Activated T-cell treated with anti-CD3 and anti-CD28 coated beads for 4 hours (primary cell): ENCODE results near the gene ASTN1.
"Not testable (repeated sequence)": the region's sequence is repeated elsewhere in the genome, so short reads cannot be mapped to it uniquely, and the experiment has no call there.

Experiments
- DNase-seq: peaks from one replicate; pipeline ENCODE4 v3.0.0-alpha.2; 2020

Gene ASTN1

DNA sequence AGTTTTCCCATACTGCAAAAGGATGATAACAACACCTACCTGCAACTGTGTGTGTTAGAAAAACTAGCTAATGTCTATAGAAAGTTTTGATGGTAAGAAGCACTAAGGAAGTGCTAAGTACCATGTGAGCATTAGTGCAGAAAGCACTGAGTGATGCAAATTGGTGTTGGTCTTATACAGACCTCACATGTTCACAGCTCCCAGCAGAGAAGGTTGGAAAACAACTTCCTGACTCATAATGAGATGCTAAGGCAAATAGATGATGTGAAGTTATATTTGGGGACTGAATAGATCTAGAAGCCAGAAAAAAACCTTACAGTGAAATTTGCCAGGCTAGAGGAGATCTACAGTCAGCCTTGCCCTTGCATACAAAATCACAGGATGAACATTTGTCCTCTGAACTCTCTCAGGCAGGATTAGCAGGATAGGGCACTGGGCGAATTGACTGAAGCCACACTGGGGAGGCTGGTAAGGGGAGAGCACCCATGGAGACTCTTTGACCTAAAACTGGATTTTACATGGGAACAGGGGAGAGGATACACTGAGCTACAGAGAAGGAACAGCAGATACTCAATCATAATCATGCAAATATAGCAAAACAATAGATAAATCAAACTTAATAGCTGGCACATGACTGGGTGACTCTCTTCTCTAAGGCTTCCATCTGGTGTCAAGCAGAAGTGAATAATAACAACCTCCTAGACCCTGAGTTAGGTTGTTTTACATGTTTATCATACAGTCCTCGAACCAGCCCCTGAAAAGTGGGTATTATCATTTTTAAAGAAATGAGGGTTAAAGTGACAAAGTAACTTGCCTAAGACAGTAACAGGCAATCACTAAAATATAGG lies 61.3 kb downstream of the ASTN1 start:
- DNase-seq: no peak

DNA sequence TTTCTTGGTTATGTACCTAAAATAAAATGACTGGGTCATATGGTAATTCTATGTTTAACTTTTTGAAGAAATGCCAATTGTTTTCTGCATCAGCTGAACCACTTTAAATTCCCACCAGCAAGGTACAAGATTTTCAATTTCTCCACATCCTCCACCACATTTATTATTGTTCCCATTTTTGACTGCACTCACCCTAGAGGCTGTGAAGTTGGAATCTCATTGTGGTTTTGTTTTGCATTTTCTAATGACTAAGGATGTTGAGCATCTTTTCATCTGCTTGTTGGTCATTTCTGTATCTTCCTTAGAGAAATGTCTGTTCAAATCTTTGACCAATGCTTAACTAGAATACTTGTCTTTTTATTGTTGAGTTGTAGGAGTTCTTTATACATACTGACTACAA lies 72.5 kb downstream of the ASTN1 start:
- DNase-seq: no peak

DNA sequence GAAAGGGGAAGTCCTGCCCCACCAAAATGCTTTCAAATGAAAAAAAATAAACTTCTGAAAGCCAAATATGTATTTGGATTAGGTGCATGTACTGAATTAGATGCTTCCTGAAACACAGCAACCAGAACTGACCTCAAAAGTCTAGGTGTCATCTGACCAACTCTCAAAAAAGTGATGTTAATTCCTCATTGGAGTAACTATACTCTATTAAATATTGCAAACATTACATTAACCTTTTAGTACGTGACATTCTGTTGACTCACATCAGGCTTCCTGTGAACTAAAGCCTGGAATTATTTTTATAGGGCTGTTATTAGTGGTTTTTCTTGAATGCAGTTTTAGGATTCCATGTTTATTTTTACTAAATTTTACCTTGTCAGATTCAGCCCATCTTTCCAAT lies 73.5 kb downstream of the ASTN1 start:
- no peak for DNase-seq

DNA sequence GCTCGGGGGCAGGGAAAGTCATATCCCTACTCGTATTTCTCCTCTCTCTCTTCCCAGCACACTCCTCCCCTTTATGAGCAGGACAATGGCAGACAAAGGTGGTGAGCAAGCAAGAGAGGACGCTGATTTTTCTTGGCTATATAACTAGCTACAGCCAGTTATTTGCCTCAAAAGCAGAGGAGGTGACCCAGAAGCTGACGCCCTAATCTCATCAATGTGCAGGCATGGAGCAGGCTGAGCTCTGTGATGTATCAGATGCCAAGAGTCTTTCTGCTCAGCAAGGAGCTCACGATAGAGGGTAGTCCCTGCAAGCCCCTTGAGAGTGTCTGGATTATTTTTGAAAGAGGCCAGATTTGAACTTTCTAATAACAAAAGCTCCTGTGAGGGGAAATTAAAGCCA lies 75.5 kb downstream of the ASTN1 start:
- DNase-seq: no peak

DNA sequence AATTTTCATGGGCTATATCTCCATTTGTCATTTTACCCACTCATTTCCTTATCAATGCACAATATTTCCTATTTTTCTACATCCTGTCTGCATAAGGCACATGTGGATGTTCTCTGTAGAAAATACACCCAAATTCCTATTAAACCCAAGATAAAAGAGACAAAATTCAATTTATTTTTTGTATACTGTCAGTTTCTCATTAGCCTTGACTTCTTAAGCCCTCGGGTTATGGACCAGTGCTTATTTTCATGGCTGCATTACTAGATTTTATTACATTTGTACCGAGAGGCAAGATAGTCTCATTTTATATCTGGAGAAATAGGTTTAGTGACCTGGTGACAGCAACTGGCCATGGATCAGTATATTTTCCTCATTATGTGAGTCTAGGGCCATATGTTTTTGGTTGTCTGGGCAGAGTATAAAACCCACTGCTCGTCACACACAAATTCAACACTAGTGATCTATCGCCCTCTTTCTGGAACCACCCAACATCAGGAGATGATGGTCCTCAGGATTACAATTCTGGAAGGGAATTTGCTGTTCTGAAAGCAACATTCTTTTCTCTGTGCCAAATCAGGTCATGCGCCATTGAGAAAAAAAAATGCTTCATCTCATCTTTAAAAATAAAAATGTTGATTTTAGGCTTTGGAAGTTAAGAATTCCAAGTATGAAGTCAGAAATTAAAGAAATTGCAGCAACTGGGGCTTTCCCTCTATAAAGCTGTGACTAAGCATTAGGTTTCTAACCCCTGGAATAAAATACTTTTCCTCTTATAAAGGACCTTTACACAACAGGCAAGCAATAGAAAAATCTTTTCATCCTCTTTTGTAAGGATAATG lies 81.4 kb downstream of the ASTN1 start:
- no peak for DNase-seq

DNA sequence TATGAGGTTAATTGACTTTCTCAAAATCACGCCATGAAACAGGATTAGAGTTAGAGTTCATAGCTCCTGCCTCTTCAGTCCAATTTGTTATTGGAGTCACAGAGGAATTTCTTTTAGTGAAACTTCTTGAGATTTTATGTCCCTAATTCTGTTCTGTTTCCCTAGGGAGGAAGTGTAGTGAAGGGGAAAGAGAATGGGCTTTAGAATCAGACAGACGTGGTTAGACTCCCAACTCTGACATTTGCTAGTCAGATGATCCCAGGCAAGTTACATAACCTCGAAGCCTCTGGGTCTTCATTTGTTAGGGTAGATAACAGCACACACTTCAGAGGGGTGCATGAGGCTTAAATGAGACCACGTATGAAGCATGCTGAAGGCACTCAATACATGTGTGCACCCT lies 83.9 kb downstream of the ASTN1 start:
- no peak for DNase-seq

DNA sequence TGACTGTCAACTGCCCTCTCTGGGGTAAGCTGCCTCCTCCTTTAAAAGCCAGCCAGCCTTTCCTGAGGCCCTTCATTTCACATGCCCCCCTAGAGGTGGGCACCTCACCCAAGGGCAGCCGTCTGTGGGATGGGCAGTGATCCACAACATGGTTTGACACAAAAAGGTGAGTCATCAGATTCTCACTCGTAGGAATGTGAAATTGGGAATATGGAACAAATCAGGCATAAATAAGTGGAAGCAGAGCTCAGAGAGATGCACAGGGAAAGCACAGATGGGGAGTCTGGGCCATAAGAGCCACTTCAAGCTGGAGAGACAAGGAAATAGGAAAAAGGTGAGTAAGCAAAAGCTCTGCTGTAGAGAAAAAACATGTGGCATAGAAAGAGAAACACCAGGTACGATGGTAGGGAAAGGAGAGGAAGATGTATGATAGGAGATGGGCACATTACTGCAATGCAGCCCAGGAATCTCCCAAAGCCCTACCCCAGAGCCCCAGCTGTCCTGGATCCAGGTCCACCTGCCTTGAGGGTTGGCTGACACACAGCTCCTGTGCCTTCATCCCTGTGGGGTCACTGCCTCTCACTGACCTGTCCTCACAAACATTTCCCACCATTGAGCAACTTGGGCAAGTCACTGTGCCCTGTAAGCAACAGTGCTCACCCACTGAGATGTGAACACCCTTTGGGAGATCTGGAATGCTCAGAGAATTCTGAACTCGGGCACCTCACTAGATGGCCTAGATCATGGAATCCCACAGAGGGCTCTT lies 86.6 kb downstream of the ASTN1 start:
- DNase-seq: no peak

DNA sequence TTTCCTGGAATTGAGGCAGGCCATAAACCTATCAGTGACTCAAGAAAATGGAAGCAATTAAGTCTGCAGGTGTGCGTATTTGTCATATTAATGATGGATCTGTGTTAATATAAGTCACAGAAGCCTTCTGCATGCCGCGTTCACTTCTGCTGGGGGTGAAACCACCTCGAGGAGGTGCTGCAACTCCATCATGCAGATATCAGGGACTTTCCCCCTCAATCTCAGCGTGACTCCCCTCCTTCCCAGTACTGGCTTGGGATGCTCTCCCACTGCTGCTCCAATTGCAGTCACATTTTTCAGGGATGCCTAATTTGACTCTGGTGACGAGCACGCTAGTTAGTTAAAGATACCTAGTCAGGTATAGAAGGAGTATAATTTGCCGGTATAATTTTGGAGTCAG lies 87.5 kb downstream of the ASTN1 start:
- DNase-seq: no peak

DNA sequence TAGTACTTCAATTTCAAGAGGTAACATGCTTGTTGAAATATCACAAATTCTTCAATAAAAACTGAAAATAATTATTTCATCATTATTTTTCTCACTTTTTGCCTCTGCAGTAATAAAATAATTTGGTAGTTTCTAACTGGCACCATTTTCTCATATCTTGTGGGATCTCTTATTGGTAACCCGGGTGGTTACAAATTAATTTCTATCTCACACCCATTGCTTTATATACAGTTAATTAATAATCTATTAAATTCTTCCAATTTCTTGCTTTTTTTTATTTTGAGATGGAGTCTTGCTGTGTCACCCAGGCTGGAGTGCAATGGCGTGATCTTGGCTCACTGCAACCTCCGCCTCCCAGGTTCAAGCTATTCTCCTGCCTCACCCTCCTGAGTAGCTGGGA lies 89.7 kb downstream of the ASTN1 start:
- DNase-seq: not testable (repeated sequence)

DNA sequence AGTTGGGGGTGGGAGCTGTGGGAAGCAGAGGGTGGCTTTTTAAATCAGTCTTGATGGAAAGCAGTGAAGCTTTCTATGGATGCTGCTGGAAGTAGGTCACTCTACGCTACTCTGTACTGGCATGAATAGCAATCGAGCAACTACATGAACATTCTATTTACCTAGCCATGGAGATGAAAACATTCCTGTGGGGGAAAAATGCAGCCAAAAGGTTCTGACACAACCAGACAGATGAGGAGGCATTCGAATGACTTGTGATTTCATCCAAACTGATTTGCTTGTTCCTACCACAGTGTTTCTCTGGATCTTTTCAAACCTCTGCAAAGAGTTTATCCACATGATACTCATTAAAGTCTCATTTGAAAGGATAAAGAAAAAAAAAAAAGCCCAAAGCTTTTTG lies 95.0 kb downstream of the ASTN1 start:
- DNase-seq: no peak

DNA sequence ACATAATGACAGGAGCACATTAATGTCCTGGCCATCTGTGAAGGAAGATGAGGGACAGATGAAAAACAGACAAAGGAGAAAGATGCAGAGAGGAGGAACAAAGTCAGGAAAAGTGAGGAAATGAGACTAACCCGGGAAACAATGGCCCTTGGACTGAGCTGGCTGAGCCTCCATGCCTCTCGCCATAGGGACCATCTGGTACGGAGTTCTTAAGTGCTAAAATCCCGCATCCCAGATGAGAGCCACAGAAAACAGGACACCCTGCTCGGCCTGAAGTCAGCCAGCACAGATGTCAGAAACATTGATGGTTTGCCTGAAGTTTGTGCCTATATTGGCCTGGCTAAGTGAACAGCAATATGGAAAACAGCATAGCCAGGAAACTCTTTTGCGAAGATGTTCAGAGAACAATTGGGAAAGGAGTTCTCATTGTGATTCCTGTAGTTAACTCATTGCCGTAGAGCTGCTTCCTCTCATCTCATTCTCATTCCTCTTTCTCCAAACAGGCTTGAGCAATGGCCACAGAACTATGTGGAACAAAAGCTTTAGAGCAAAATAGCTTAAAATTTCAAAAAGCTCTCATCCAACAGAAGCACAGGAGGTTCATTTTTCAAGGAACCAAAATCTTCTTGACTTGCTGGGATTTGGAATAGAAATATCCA lies 96.6 kb downstream of the ASTN1 start:
- DNase-seq: no peak

DNA sequence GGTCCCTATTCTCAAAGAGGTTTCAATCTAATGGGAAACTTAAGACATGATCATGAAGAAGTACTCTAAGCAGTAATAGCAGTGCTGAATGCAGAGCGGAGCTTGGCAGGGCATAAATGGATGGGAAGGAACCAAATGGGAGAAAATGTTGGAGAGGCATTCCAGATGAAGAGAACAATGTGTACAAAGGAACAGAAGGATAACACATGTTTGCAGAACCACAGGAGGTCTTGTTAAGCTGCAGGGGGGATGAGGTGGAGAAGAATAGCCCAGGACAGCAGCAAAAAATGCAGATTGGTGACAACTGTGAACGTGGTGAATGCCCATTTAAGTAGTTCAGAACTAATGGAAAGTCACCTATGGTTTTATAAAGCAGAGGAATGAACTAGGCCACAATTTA lies 99.1 kb downstream of the ASTN1 start:
- DNase-seq: no peak

DNA sequence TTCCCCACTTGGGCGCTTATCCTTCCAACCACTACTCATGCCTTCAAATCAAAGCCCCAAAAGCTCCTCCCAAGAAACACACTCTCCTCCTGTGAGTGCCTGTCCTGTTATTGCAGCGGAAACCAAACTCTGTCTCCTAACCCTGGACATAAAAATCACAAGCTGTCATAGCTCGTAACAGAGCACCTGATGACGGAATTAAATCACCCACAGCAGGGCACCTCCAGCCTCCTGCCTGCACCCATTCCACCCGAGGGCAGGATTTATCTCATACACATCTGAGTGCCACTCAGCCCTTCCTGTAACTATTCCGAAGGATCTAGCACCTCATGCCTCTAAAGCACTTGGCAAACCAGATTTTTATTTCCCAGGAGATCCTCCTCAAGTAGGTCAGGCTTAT lies 100.9 kb downstream of the ASTN1 start:
- DNase-seq: no peak

DNA sequence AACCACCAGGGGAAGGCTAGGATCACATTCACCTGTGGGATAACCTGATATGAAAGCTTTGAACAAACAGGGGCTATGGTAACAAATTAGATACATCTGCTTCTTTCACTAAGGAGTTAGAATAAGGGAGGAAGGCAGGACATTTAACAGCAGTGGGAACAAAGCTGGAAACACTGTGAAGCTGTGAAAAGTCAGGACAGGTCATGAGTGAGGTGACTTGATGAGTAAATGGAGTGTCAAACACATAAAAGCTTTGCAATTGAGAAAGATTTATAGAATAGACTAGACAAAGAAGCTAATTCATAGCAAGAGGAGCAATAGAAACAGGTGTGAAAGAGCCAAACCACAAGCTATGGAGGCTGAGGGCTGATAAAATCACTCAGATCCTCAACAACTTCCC lies 110.0 kb downstream of the ASTN1 start:
- no peak for DNase-seq

DNA sequence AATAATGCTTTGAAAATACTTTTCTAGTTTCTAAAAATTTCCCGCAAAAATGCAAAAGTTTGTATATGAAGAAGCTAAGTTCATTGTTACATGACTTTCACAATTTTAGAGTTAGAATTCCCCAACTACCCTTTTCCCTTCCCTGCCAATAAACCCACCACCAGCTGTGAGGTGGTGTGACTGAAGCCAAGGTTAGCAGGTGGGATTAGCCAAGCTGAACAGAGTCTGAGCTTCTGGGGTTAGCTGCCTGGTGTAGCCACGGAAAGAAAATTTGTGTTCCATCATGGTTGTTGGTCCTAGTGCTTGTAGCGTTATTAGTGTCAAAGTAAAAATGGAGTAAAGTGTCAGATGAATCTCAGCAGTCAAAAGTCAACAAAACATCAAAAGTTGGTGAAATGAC lies 110.9 kb downstream of the ASTN1 start:
- DNase-seq: no peak

DNA sequence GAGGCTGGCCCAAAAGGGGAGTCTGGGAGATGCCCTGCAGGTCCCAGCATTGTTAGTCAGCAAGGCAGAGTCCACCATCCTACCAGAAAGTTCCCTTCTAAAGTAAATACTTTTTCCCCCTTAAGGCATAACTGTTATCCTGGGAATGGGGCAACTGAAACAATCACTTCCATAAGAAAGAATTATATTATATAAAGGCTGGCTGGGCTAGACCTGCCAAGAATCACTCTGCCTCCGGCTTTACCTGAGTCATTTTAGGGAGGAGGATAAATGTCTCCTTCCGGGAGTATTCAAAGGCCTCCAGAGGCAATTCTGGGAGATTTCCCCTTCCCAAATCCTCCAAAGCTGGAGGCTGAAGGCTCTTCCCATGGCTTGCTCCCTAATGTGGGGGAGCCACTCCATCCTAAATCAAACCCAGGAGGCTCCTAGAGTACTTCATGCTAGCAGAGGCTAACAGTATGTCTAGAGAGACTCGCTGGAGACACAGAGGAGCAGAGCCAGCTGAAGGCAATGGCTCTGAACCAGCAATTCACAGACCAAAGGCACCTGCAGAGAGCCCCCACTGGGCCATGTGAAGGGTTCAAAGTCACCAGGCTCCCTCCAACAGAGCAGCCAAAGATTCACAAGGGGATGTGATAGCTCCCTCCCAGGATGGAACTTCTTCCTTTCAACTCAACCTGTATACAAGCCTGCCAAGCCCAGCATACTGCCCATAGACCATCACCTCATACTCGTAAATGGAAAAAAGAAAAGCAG lies 116.0 kb downstream of the ASTN1 start:
- DNase-seq: no peak

DNA sequence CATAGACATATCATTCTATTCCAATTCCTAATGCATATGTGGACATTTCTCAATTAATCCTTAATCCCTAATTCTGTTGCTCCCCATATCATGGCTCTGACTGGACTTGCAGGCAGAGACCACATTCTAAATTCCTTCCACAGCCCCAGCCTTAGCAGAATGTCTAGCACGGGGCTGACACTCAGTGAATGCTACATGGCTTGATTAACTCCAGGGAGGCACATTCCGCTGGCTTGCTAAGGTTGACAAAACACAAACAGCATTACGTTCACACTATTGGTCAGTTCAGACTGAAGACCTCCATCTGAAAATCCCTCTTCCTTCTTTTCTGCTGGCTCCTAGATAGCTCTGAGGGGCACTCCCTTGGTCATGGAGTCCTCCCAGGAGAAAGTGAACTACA lies 119.4 kb downstream of the ASTN1 start:
- DNase-seq: no peak

DNA sequence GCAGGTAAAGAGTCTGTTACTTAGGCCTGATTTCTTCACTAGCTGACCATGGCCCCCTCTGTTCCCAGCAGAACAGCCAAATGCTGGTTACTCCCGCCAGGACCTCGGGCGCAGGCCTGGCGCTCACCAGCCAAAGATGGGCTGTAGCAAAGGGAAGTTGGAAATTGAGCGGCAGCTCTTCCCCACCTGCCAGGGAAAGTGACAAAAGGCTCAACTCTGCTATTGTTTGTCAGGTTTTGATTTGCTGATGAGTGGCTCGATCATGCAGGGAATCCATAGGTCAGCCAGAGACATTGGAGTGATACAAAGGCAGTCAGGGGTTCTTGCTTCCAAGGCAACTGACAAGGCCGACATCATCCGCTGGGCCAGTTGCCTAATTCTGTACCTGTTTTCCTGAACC lies 120.1 kb downstream of the ASTN1 start:
- no peak for DNase-seq

DNA sequence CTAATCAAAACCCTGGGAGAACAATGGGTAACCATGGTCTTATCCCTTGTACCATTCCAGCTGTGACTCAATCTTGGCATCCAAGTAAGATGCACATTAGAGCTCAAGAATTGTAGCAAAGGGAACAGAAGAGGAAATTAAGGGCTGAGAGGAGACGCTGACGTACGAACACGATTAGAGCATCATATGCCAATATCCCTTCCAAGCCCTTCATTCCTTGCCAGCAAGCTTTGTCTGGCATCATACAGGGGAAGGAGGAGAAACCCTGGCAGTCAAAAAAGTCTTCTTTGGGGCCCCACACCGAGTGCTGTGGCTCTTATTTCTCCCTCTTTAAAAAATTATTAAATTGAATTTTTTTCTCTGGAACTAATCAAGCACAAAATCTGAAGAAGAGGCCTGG lies 120.9 kb downstream of the ASTN1 start:
- no peak for DNase-seq

DNA sequence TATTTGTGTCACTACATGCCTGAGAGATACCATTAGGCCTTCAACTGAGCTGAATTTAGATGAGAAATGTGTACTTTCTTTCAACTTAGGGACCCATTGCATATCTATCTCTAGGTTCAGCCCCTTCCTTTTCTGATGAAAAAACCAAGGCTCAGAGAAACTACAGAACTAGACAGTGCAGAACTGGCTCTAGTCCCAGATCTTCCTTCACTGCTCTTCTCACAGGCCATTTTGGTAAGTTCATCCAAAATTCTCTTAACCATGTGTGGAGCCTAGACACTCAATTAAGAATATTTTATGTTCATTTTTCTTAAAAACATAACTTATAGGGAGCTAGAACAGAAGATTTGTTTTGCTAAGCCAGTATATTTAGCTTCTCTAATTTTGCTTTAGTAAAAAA lies 128.9 kb downstream of the ASTN1 start:
- DNase-seq: no peak

DNA sequence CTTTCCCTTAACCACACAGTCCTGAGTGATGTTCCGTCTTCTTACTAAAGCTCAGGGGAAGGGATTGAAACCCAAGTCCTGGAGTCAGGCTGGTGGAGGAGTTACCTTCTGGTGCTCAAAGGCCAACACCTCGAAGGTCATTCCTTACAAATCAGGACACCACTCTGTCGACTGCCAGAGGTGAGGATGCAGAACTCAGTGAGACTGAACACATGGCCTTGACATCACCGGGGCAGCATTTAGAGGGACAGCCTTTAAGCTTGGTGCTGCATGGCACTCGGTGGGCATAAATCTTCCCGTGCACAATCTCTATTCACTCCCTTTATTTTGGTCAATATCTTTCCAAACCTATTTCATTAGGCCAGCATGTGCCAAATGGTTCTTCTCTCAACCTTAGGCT lies 130.9 kb downstream of the ASTN1 start:
- no peak for DNase-seq

DNA sequence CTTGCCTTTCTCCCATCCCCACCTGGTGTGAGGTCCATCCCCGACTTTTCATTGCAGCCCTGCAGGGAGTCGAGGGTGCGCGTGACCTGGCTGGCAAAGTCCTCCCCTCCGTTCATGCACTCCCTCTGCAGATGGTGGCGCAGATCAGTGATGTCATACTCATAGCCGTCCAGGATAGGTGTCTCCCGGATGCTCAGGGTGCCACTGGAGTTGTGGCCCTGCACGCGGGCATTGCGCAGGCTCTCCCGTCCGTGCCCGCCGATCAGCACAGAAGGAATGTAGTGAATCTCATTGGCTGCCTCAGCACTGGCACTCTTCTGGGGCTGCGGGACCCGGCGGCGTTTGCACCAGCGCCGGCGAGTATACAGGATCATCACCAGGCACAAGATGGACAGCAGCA lies 132.1 kb downstream of the ASTN1 start:
- no peak for DNase-seq
